NCI-H1930 (cell line): ENCODE measurements around the gene PRDX5.

Experiments
- DNase-seq, 2 experiments: peaks; one replicate each; lab custom pipeline; 2025; lab: John Stamatoyannopoulos, UW

Gene PRDX5

GRCh38 chr11:64362339-64362738 lies 44.4 kb downstream of the PRDX5 start:
- DNase-seq: no peak

- DNase-seq: no peak
Observed at GRCh38 chr11:64364435-64364834, 46.5 kb downstream of the PRDX5 start.

- DNase-seq: no peak
Observed at GRCh38 chr11:64364911-64365310, 47.0 kb downstream of the PRDX5 start.

DNA sequence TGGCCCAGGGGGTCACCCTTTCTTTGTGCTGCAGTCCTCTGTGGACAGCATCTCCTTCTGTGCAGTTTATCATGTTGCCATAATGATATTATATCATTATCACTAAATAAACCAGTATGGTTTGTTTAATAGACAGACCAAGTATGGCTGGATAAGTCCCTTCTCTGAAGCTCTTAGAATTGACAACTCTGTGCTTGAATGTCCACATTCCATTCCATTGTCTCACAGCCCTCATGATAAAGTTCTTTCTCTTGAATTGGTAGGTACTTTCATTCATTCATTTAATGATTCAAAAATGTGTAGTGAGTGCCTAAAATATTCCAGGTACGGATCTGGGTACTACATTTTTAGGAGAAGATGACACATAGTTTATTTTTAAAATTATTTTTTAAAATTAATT lies 48.8 kb downstream of the PRDX5 start:
- DNase-seq: no peak

GRCh38 chr11:64367931-64368672 lies 50.2 kb downstream of the PRDX5 start:
- no peak for DNase-seq

GRCh38 chr11:64368673-64369074 lies 50.8 kb downstream of the PRDX5 start:
- no peak for DNase-seq

- DNase-seq: no peak
Observed at GRCh38 chr11:64369440-64370421, 51.8 kb downstream of the PRDX5 start.

DNA sequence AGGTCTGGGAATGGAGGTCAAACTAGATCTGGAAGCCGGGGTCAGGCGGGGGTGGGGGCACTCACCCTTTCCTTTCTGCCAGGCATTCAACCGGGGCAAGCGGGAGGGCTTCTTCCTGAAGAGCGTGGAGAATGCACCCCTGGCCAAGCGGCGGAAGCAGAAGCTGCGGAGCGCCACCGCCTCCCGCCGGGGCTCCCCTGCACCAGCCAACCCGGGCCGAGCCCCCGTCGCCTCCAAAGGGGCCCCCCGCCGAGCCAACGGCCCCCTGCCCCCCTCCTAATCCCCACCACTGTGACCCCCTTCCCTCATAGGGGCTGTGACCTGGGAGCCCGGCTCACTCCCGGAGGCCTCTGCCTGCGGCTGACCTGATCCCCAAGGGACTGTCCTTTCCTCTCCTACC lies 53.3 kb downstream of the PRDX5 start:
- no peak for DNase-seq
